ENCODE measurements around the gene CCDC85C. TPM values are rescaled to one million over a fixed set of nuclear protein-coding genes. Genes with fewer than 3 reads are reported as not detected.

The CCDC85C gene
- total RNA-seq, 1 experiment from 2014 or later = 25.8 TPM

Other genes starting within 250 kb of the CCDC85C start
- 43.7 and 54.9 TPM in 2 replicates for gene SETD3, start 123.3 kb downstream of the CCDC85C start, total RNA-seq (2014; rRNA removed; shearing (Covaris generic))
- gene CCNK, start 122.8 kb downstream of the CCDC85C start, total RNA-seq (2014; rRNA removed; shearing (Covaris generic)) = 5.9 and 16.7 TPM in 2 replicates
- 0.20 TPM in 1 of 2 replicates, not detected in the other for gene HHIPL1, start 40.9 kb upstream of the CCDC85C start, total RNA-seq (2014; rRNA removed; shearing (Covaris generic))
- gene CYP46A1, start 80.1 kb upstream of the CCDC85C start, total RNA-seq (2014; rRNA removed; shearing (Covaris generic)) = 0.86 and 3.0 TPM in 2 replicates
- gene EML1, start 189.2 kb upstream of the CCDC85C start, total RNA-seq (2014; rRNA removed; shearing (Covaris generic)) = 19.2 and 23.5 TPM in 2 replicates

Measured in G401 (cell line).